ENCODE measurements around the gene EML2. TPM values are rescaled to one million over a fixed set of nuclear protein-coding genes. Genes with fewer than 3 reads are reported as not detected.

Gene EML2
- total RNA-seq, 2 experiments from 2014 or later = 159 to 183 TPM

GRCh38 chr19:45613926-45614725, 25.1 kb downstream of the EML2 start:
- H3K36me3 Mint-ChIP-seq = peaks cover 67% of the 10 kb centered on the region
- intact Hi-C loops (cut with micrococcal nuclease) = loop anchor here (1.0 to 5.0 kb wide), 4 partner anchors 16 to 78 kb away; partner anchors contain the start of genes OPA3, QPCTL and SNRPD2
- peak overlapping the region; percentile 42 for H3K4me3 Mint-ChIP-seq
- no peaks in the 10 kb centered on the region for H3K27me3 Mint-ChIP-seq
- H3K4me1 Mint-ChIP-seq (ENCODE audit: low read depth) = peaks cover 28% of the 10 kb centered on the region
- CTCF ChIA-PET = interaction anchor here (1.0 to 7.3 kb wide), 5 partner anchors 23 to 79 kb away, joined by 3 to 58 read pairs (median 5); partner anchors contain the start of gene QPCTL
- POLR2A ChIA-PET = interaction anchor here (0.6 to 4.6 kb wide), 8 partner anchors 8 to 272 kb away, joined by 3 to 54 read pairs (median 4); partner anchors contain the start of gene IRF2BP1
- H3K27ac Mint-ChIP-seq = peak overlapping the region; percentile 99
- DNase-seq = peak; percentile 78
- peaks cover 5% of the 10 kb centered on the region for H3K9me3 Mint-ChIP-seq

- Mint-ChIP-seq H3K9me3 (peaks cover 9% of the 10 kb centered on the region), H3K27ac (peak overlapping the region; percentile 52), H3K4me3 (no peak overlapping the region), H3K4me1 (ENCODE audit: low read depth) (peaks cover 18% of the 10 kb centered on the region), H3K36me3 (peaks cover 46% of the 10 kb centered on the region), H3K27me3 (no peaks in the 10 kb centered on the region)
- ChIA-PET CTCF (no interaction called here), POLR2A (interaction anchor here (0.7 kb wide), 1 partner anchor 12 kb away, joined by 6 read pairs; no protein-coding TSS in a partner anchor)
- intact Hi-C loops (cut with micrococcal nuclease) = no loop called here
- DNase-seq = no peak
Observed at GRCh38 chr19:45608948-45609347, 30.2 kb downstream of the EML2 start.

- H3K27me3 Mint-ChIP-seq = peaks cover 10% of the 10 kb centered on the region
- H3K27ac Mint-ChIP-seq = peak overlapping the region; percentile 80
- H3K4me1 Mint-ChIP-seq (ENCODE audit: low read depth) = peaks cover 13% of the 10 kb centered on the region
- H3K4me3 Mint-ChIP-seq = peak overlapping the region; percentile 25
- POLR2A ChIA-PET = interaction anchor here (1.5 kb wide), 1 partner anchor 38 kb away, joined by 4 read pairs; no protein-coding TSS in a partner anchor
- DNase-seq = peak; percentile 65
- H3K36me3 Mint-ChIP-seq = peaks cover 36% of the 10 kb centered on the region
- CTCF ChIA-PET = interaction anchor here (0.9 to 3.4 kb wide), 5 partner anchors 9 to 49 kb away, joined by 3 to 25 read pairs (median 5); no protein-coding TSS in a partner anchor
- intact Hi-C loops (cut with micrococcal nuclease) = loop anchor here (1.0 kb wide), 1 partner anchor 35 kb away; no protein-coding TSS in a partner anchor
- peaks cover 9% of the 10 kb centered on the region for H3K9me3 Mint-ChIP-seq
Observed at GRCh38 chr19:45607071-45608029, 31.8 kb downstream of the EML2 start.

DNA sequence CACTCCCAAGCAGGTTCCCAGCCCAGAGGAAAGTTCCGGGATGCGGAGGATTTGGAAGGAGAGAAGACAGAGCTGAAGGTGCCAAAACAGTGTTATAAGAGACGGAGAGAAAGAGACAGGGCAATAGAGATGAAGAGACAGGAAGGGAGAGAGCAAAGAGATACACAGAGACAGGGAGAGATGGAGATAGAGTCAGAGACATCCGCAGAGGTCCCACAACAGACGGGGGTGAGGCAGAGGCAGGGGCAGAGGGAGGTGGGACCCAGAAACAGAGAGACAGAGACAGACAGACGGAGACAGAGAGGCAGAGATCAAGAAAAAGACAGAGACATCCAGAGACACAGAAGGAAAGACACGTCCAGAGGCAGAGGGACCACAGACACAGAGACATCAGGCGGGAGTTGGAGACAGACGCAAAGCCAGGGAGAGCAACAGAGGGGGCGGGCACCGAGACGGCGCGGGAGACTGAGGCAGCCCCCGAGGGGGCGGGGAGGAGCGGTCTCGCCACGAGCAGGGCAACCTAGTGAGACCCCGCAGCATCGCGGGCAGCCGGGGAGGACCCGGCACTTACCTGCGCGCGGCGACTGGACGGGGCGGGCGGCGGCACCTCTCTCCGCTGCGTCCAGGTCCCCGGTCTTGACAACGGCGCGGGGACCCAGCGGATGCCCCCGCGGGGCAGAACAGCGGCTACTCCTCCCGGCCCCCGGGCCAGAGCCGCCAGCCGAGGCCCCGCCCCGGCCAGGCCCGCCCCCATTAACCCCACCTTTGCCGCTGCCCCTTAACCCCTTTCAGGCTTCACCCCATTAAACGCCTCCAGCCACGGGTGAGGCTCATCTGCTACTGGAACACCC, 37.4 kb downstream of the EML2 start, which contains the start of gene GPR4:
Gene GPR4 (minus strand): TSS at position 689 of the 851 bp plus-strand sequence. CDS start 10,346 bp downstream, outside the sequence.
- intact Hi-C loops (cut with micrococcal nuclease) = no loop called here
- CTCF ChIA-PET = no interaction called here
- no peak within 1 kb of the TSS for H3K27ac Mint-ChIP-seq
- peaks cover 63% of the 10 kb centered on the region for H3K27me3 Mint-ChIP-seq
- H3K36me3 Mint-ChIP-seq = peaks cover 4% of the 10 kb centered on the region
- POLR2A ChIA-PET = interaction anchor here (1.2 kb wide), 1 partner anchor 40 kb away, joined by 3 read pairs; no protein-coding TSS in a partner anchor
- no peaks in the 10 kb centered on the region for H3K9me3 Mint-ChIP-seq
- DNase-seq = no peak
- no peak within 1 kb of the TSS for H3K4me3 Mint-ChIP-seq
- peaks cover 28% of the 10 kb centered on the region for H3K4me1 Mint-ChIP-seq (ENCODE audit: low read depth)

- Mint-ChIP-seq H3K4me3 (no peak overlapping the region), H3K9me3 (no peaks in the 10 kb centered on the region)
Observed at GRCh38 chr19:45601115-45601514, 38.1 kb downstream of the EML2 start.

GRCh38 chr19:45600340-45600885, 38.8 kb downstream of the EML2 start:
- CTCF ChIA-PET = no interaction called here
- intact Hi-C loops (cut with micrococcal nuclease) = no loop called here
- peaks cover 4% of the 10 kb centered on the region for H3K36me3 Mint-ChIP-seq

More at GRCh38 chr19:45601115-45601514, 38.1 kb downstream of the EML2 start:
- Mint-ChIP-seq H3K27me3 (peaks cover 69% of the 10 kb centered on the region), H3K27ac (no peak overlapping the region), H3K36me3 (peaks cover 4% of the 10 kb centered on the region), H3K4me1 (ENCODE audit: low read depth) (peaks cover 28% of the 10 kb centered on the region)
- intact Hi-C loops (cut with micrococcal nuclease) = no loop called here
- CTCF ChIA-PET = no interaction called here
- no peak for DNase-seq
- POLR2A ChIA-PET = interaction anchor here (1.2 kb wide), 1 partner anchor 41 kb away, joined by 3 read pairs; no protein-coding TSS in a partner anchor

GRCh38 chr19:45599286-45599685, 39.9 kb downstream of the EML2 start:
- DNase-seq = no peak
- Mint-ChIP-seq H3K36me3 (peaks cover 4% of the 10 kb centered on the region), H3K27ac (no peak overlapping the region), H3K27me3 (peaks cover 71% of the 10 kb centered on the region), H3K4me3 (no peak overlapping the region), H3K4me1 (ENCODE audit: low read depth) (peaks cover 28% of the 10 kb centered on the region), H3K9me3 (no peaks in the 10 kb centered on the region)
- intact Hi-C loops (cut with micrococcal nuclease) = no loop called here
- POLR2A ChIA-PET = interaction anchor here (1.7 kb wide), 1 partner anchor 42 kb away, joined by 5 read pairs; no protein-coding TSS in a partner anchor
- CTCF ChIA-PET = no interaction called here

More at GRCh38 chr19:45600340-45600885, 38.8 kb downstream of the EML2 start:
- peaks cover 28% of the 10 kb centered on the region for H3K4me1 Mint-ChIP-seq (ENCODE audit: low read depth)
- POLR2A ChIA-PET = interaction anchor here (1.2 to 1.7 kb wide), 2 partner anchors 41 kb away, joined by 3 to 5 read pairs; no protein-coding TSS in a partner anchor
- H3K4me3 Mint-ChIP-seq = no peak overlapping the region
- H3K9me3 Mint-ChIP-seq = no peaks in the 10 kb centered on the region
- DNase-seq = no peak
- H3K27ac Mint-ChIP-seq = no peak overlapping the region
- peaks cover 69% of the 10 kb centered on the region for H3K27me3 Mint-ChIP-seq

GRCh38 chr19:45598267-45599001, 40.8 kb downstream of the EML2 start:
- Mint-ChIP-seq H3K27me3 (peaks cover 71% of the 10 kb centered on the region), H3K4me1 (ENCODE audit: low read depth) (peaks cover 28% of the 10 kb centered on the region), H3K4me3 (no peak overlapping the region), H3K9me3 (no peaks in the 10 kb centered on the region), H3K36me3 (peaks cover 4% of the 10 kb centered on the region), H3K27ac (no peak overlapping the region)
- intact Hi-C loops (cut with micrococcal nuclease) = no loop called here
- ChIA-PET CTCF (interaction anchor here (0.5 to 1.2 kb wide), 3 partner anchors 10 to 94 kb away, joined by 3 read pairs; partner anchors contain the start of gene QPCTL), POLR2A (interaction anchor here (0.5 to 1.7 kb wide), 2 partner anchors 43 to 259 kb away, joined by 4 to 5 read pairs; no protein-coding TSS in a partner anchor)
- DNase-seq = no peak

DNA sequence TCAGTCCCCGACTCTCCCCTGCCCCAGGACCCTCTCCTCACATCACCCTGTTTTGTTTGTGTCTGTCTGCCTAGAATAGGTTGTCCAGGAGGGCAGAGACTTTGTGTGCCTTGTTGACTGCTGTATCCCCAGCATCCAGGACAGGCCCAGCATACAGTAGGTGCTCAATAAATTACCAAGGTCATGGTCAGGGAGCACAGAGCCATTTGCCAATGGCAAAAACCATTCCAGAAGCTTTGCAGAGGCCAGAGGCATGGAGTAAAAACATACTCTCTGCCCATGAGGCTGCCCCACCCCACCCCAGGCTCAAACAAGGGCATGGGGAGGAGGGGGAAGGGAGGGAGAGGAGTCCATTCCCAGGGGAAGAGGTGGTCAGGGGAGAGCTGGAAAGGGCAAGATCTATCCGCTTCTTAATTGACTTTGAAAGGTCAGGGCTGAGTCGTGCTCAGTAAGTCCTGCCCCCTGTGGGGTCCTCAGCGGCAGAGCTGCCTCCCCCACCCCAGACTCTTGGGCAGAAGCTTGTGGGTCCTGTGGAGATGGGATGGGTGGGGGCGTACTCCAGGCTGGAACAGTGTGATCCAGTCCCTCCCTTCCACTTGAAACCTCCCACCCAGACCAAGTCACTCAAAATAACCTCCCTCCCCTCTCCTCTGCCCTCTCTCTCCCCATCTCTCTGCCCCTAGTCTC, 41.6 kb downstream of the EML2 start:
- ChIA-PET POLR2A (interaction anchor here (0.5 kb wide), 1 partner anchor 260 kb away, joined by 4 read pairs; no protein-coding TSS in a partner anchor), CTCF (interaction anchor here (0.5 to 1.2 kb wide), 2 partner anchors 23 to 95 kb away, joined by 3 read pairs; partner anchors contain the start of gene QPCTL)
- H3K4me1 Mint-ChIP-seq (ENCODE audit: low read depth) = peaks cover 28% of the 10 kb centered on the region
- no peak overlapping the region for H3K27ac Mint-ChIP-seq
- H3K9me3 Mint-ChIP-seq = no peaks in the 10 kb centered on the region
- no peak for DNase-seq
- H3K27me3 Mint-ChIP-seq = peaks cover 64% of the 10 kb centered on the region
- peaks cover 4% of the 10 kb centered on the region for H3K36me3 Mint-ChIP-seq
- H3K4me3 Mint-ChIP-seq = no peak overlapping the region
- intact Hi-C loops (cut with micrococcal nuclease) = no loop called here

Measured in activated CD4-positive, alpha-beta memory T cell treated with anti-CD3 and anti-CD28 coated beads for 36 hours (primary cell).